CD14-positive monocyte (primary cell): Measurements from ENCODE around the gene DCAF6. TPM values are rescaled to one million over a fixed set of nuclear protein-coding genes. Genes with fewer than 3 reads are reported as not detected.
"Not testable (repeated sequence)": the region's sequence is repeated elsewhere in the genome, so short reads cannot be mapped to it uniquely, and the experiment has no call there.

Experiments used
- DNase-seq, 3 donors: peaks; one replicate each; pipeline ENCODE4 v3.0.0-alpha.2; 2011 to 2022
- H2AFZ ChIP-seq: 2 replicates; pipeline ENCODE4 v1.6.0; 2012; ENCODE audit warnings: mild to moderate bottlenecking, low read depth, low read length, inconsistent platforms; ENCODE audit not compliant: insufficient read depth, poor library complexity, severe bottlenecking
- H3K27ac ChIP-seq, 2 donors: 1 replicate in 1 of 2; 2 replicates in 1 of 2; pipeline ENCODE4 v1.5.1; 2012 to 2013; ENCODE audit warnings: low read length in 2 of 2, control low read depth in 1 of 2, inconsistent platforms in 1 of 2, low read depth in 1 of 2, mild to moderate bottlenecking in 1 of 2
- H3K27me3 ChIP-seq, 2 donors: one replicate each; pipeline versions ENCODE4 v1.6.0 to v1.6.1; 2011 to 2013; ENCODE audit warnings: low read length in 2 of 2; ENCODE audit not compliant: control insufficient read depth in 2 of 2, insufficient read depth in 2 of 2
- H3K36me3 ChIP-seq, 2 donors: replicated peaks in 1 of 2; 1 replicate in 1 of 2; 2 replicates in 1 of 2; pipeline versions ENCODE4 v1.5.1 to v1.6.1; 2012 to 2013; ENCODE audit warnings: low read length in 2 of 2, control low read depth in 1 of 2, inconsistent platforms in 1 of 2, mild to moderate bottlenecking in 1 of 2; ENCODE audit not compliant: insufficient read depth in 2 of 2, control insufficient read depth in 1 of 2
- H3K4me1 ChIP-seq, 2 donors: 1 replicate in 1 of 2; 2 replicates in 1 of 2; pipeline versions ENCODE4 v1.5.1 to v1.6.1; 2012 to 2013; ENCODE audit warnings: low read length in 2 of 2, control low read depth in 1 of 2, inconsistent platforms in 1 of 2, mild to moderate bottlenecking in 1 of 2, moderate library complexity in 1 of 2; ENCODE audit not compliant: insufficient read depth in 2 of 2, control insufficient read depth in 1 of 2
- H3K4me2 ChIP-seq: replicated peaks from 2 replicates; pipeline ENCODE3; 2012; ENCODE audit warnings: low read length, moderate library complexity, mild to moderate bottlenecking; ENCODE audit not compliant: poor library complexity, severe bottlenecking; ENCODE audit errors: extremely low read depth
- H3K4me3 ChIP-seq, 3 experiments: fragments of 200-600 bp in 1 of 3; sonication (generic) in 1 of 3; replicated peaks in 1 of 3; 1 replicate in 2 of 3; 2 replicates in 1 of 3; pipeline ENCODE4 v1.5.1; 2011 to 2013; ENCODE audit warnings: low read length in 3 of 3, mild to moderate bottlenecking in 3 of 3, control low read depth in 2 of 3, low read depth in 2 of 3, inconsistent platforms in 1 of 3, moderate library complexity in 1 of 3
- H3K79me2 ChIP-seq: 2 replicates; pipeline ENCODE4 v1.6.0; 2012; ENCODE audit warnings: mild to moderate bottlenecking, control low read depth, inconsistent platforms, low read length, moderate library complexity; ENCODE audit not compliant: insufficient read depth
- H3K9ac ChIP-seq: 2 replicates; pipeline ENCODE4 v1.6.0; 2017; ENCODE audit warnings: low read length, mild to moderate bottlenecking; ENCODE audit not compliant: insufficient read depth, poor library complexity, severe bottlenecking
- H3K9me3 ChIP-seq, 2 donors: replicated peaks in 1 of 2; 1 replicate in 1 of 2; 2 replicates in 1 of 2; pipeline versions ENCODE4 v1.5.1 to v1.6.1; 2012 to 2013; ENCODE audit warnings: low read length in 2 of 2, control low read depth in 1 of 2; ENCODE audit not compliant: control insufficient read depth in 1 of 2, insufficient read depth in 1 of 2
- H4K20me1 ChIP-seq: 2 replicates; pipeline ENCODE4 v1.6.0; 2012; ENCODE audit warnings: mild to moderate bottlenecking, low read length, control low read depth, moderate library complexity; ENCODE audit not compliant: insufficient read depth
- H3K27ac Mint-ChIP-seq, 7 donors: one replicate each; pipeline ENCODE4 v1.8.0; 2020; ENCODE audit warnings: mild to moderate bottlenecking in 7 of 7, mixed read lengths in 7 of 7, moderate library complexity in 6 of 7, inconsistent platforms in 2 of 7
- H3K27me3 Mint-ChIP-seq, 3 donors: one replicate each; pipeline ENCODE4 v1.8.0; 2021 to 2022; ENCODE audit warnings: low read depth in 3 of 3, mild to moderate bottlenecking in 3 of 3, mixed read lengths in 3 of 3, moderate library complexity in 3 of 3, inconsistent platforms in 1 of 3
- H3K36me3 Mint-ChIP-seq, 2 donors: one replicate each; pipeline ENCODE4 v1.8.0; 2020; ENCODE audit warnings: mixed read lengths in 2 of 2, inconsistent platforms in 1 of 2, mild to moderate bottlenecking in 1 of 2
- H3K4me1 Mint-ChIP-seq: one replicate; pipeline ENCODE4 v1.8.0; 2020; ENCODE audit warnings: mild to moderate bottlenecking, mixed read lengths
- H3K4me3 Mint-ChIP-seq, 2 donors: one replicate each; pipeline ENCODE4 v1.8.0; 2020; ENCODE audit warnings: mild to moderate bottlenecking in 2 of 2, mixed read lengths in 2 of 2, moderate library complexity in 1 of 2
- H3K9me3 Mint-ChIP-seq, 7 donors: one replicate each; pipeline ENCODE4 v1.8.0; 2020 to 2022; ENCODE audit warnings: mixed read lengths in 7 of 7, mild to moderate bottlenecking in 6 of 7, moderate library complexity in 6 of 7, inconsistent platforms in 2 of 7
- CTCF ChIP-seq: fragments of 200-600 bp; IDR thresholded peaks from one replicate; pipeline ENCODE4 v1.8.0; 2022; ENCODE audit warnings: antibody characterized with exemption, mild to moderate bottlenecking
- WGBS: methylation state at CpG from one replicate; pipeline ENCODE4 v1.1.5; 2013; ENCODE audit warnings: missing lambda C conversion rate; ENCODE audit not compliant: insufficient coverage; 5-methylcytosine and 5-hydroxymethylcytosine counted together
- intact Hi-C, 2 donors: fragments of 100-400 bp; cut with micrococcal nuclease; formaldehyde crosslinking; loops; one replicate each; pipeline versions ENCODE4 v1.15.0 to v1.15.1; 2023
- polyA plus RNA-seq, 3 donors: library from polyadenylated mRNA; depleted of rRNA in 1 of 3; unstranded in 2 of 3; stranded (reverse) in 1 of 3; fragments of 300-500 nt in 2 of 3; fragments of >200 nt in 1 of 3; fragmentation: Illumina TruSeq in 2 of 3; gene quantifications; 1 replicate in 2 of 3; 2 replicates in 1 of 3; pipeline ENCODE4 v1.2.3, GENCODE V29; 2012 to 2021

Gene DCAF6
- polyA plus RNA-seq, 3 donors = 11.8 to 16.1 (median 11.9) TPM

GRCh38 chr1:168054117-168054516 is 117.6 kb downstream of the DCAF6 start:
- H3K9me3 Mint-ChIP-seq = peaks cover 0 to 5% (median 3%) of the 10 kb centered on the region in 7 donors
- peaks cover 9% of the 10 kb centered on the region in 2 donors for H3K36me3 Mint-ChIP-seq
- peak overlapping the region in 1 of 2 donors; percentile 51 for H3K4me3 Mint-ChIP-seq
- Histone ChIP-seq H3K27ac (no peak overlapping the region), H4K20me1 (no peaks in the 10 kb centered on the region), H3K4me3 (no peak overlapping the region), H3K36me3 (peaks cover 5 to 24% of the 10 kb centered on the region in 2 donors), H3K4me1 (peaks cover 6 to 8% of the 10 kb centered on the region in 2 donors), H3K79me2 (no peaks in the 10 kb centered on the region), H3K27me3 (no peaks in the 10 kb centered on the region), H3K9ac (no peak overlapping the region), H3K4me2 (no peak overlapping the region), H2AFZ (no peak overlapping the region), H3K9me3 (no peaks in the 10 kb centered on the region)
- intact Hi-C loops = no loop called here
- H3K27ac Mint-ChIP-seq = no peak overlapping the region
- no peaks in the 10 kb centered on the region for H3K27me3 Mint-ChIP-seq
- no CpG with 5 or more reads among the region's 3 CpGs for WGBS
- H3K4me1 Mint-ChIP-seq = peaks cover 8% of the 10 kb centered on the region
- no peak for TF ChIP-seq CTCF
- peak in 2 of 3 donors; percentile 7 to 9 for DNase-seq

- 47% methylated on average over 4 of the region's 35 CpGs for whole genome bisulfite sequencing
- H3K4me1 ChIP-seq, H3K27ac Mint-ChIP-seq, H3K4me2 ChIP-seq, intact Hi-C loops, H3K27me3 Mint-ChIP-seq, H3K9ac ChIP-seq, H3K4me1 Mint-ChIP-seq, DNase-seq, H2AFZ ChIP-seq, H3K9me3 ChIP-seq, H3K27me3 ChIP-seq, H3K79me2 ChIP-seq, H4K20me1 ChIP-seq, H3K9me3 Mint-ChIP-seq, H3K4me3 Mint-ChIP-seq, H3K27ac ChIP-seq, H3K4me3 ChIP-seq: not testable (repeated sequence)
- peaks cover 12 to 13% of the 10 kb centered on the region in 2 donors for H3K36me3 Mint-ChIP-seq
- H3K36me3 ChIP-seq = peaks cover 2 to 17% of the 10 kb centered on the region in 2 donors
Observed at GRCh38 chr1:168056152-168056551, 119.7 kb downstream of the DCAF6 start.
